T-cell (primary cell): Measurements from ENCODE around the gene BUB3. TPM values are rescaled to one million over a fixed set of nuclear protein-coding genes. Genes with fewer than 3 reads are reported as not detected.
A peak's percentile ranks its signal among the peaks of the same experiment; 100 is the strongest.

Experiments used
- ATAC-seq, 4 experiments: fragments of 200-7000 bp in 3 of 4; fragments of 150-1000 bp in 1 of 4; cut with Tn5 transposase; replicated peaks in 1 of 4; 1 replicate in 3 of 4; 2 replicates in 1 of 4; pipeline ENCODE4 v1.10.0; 2021; ENCODE audit warnings: moderate library complexity in 3 of 4, mild to moderate bottlenecking in 2 of 4, moderate number of reproducible peaks in 1 of 4
- CTCF ChIA-PET, 2 donors: fragments of 300-600 bp; sonication (Branson Sonifier 250); formaldehyde crosslinking; loops; one replicate each; lab custom pipeline; 2022; ENCODE audit warnings: antibody characterized with exemption in 2 of 2; lab: Charles Lee
- POLR2A ChIA-PET, 2 donors: fragments of 300-600 bp; sonication (Branson Sonifier 250); formaldehyde crosslinking; loops; one replicate each; lab custom pipeline; 2022; ENCODE audit warnings: antibody characterized with exemption in 2 of 2; lab: Charles Lee
- DNase-seq, 35 experiments: peaks; one replicate each; pipeline versions ENCODE4 v3.0.0 to v3.0.0-alpha.2; 2013 to 2023
- H3K27ac ChIP-seq: one replicate; pipeline ENCODE4 v1.5.1; 2013; ENCODE audit warnings: low read length
- H3K27me3 ChIP-seq, 2 experiments: replicated peaks in 1 of 2; 1 replicate in 1 of 2; 2 replicates in 1 of 2; pipeline versions ENCODE4 v1.6.1 to v1.7.0; 2013; ENCODE audit warnings: low read length in 1 of 2, mixed read lengths in 1 of 2; ENCODE audit not compliant: control insufficient read depth in 2 of 2, insufficient read depth in 2 of 2; ENCODE audit errors: extremely low read depth in 1 of 2
- H3K36me3 ChIP-seq, 2 donors: 1 replicate in 1 of 2; 2 replicates in 1 of 2; pipeline versions ENCODE4 v1.6.1 to v1.7.0; 2013; ENCODE audit warnings: low read length in 1 of 2; ENCODE audit not compliant: control insufficient read depth in 2 of 2, insufficient read depth in 1 of 2; ENCODE audit errors: extremely low read depth in 1 of 2
- H3K4me1 ChIP-seq, 2 experiments: 1 replicate in 1 of 2; 2 replicates in 1 of 2; pipeline versions ENCODE4 v1.6.1 to v1.7.0; 2013; ENCODE audit warnings: low read length in 2 of 2, mixed read lengths in 1 of 2; ENCODE audit not compliant: insufficient read depth in 2 of 2, control insufficient read depth in 1 of 2; ENCODE audit errors: extremely low read depth in 1 of 2
- H3K4me3 ChIP-seq, 2 donors: 1 replicate in 1 of 2; 2 replicates in 1 of 2; pipeline versions ENCODE4 v1.5.1 to v1.7.0; 2013; ENCODE audit warnings: mild to moderate bottlenecking in 2 of 2, low read length in 1 of 2, moderate library complexity in 1 of 2; ENCODE audit not compliant: control insufficient read depth in 1 of 2; ENCODE audit errors: extremely low read depth in 1 of 2
- H3K9me3 ChIP-seq: 2 replicates; pipeline ENCODE4 v1.7.0; 2013
- H3K27ac Mint-ChIP-seq, 2 donors: one replicate each; pipeline ENCODE4 v1.8.0; 2020 to 2021; ENCODE audit warnings: mild to moderate bottlenecking in 2 of 2, mixed read lengths in 2 of 2
- H3K27me3 Mint-ChIP-seq, 2 donors: one replicate each; pipeline ENCODE4 v1.8.0; 2021 to 2022; ENCODE audit warnings: mixed read lengths in 2 of 2
- H3K36me3 Mint-ChIP-seq: one replicate; pipeline ENCODE4 v1.8.0; 2021; ENCODE audit warnings: mixed read lengths
- H3K4me1 Mint-ChIP-seq, 3 donors: one replicate each; pipeline ENCODE4 v1.8.0; 2020 to 2022; ENCODE audit warnings: mixed read lengths in 3 of 3, mild to moderate bottlenecking in 1 of 3
- H3K4me3 Mint-ChIP-seq, 3 donors: one replicate each; pipeline ENCODE4 v1.8.0; 2020 to 2022; ENCODE audit warnings: mild to moderate bottlenecking in 3 of 3, mixed read lengths in 3 of 3, moderate library complexity in 3 of 3
- H3K9me3 Mint-ChIP-seq, 3 donors: one replicate each; pipeline ENCODE4 v1.8.0; 2020 to 2022; ENCODE audit warnings: mixed read lengths in 3 of 3
- WGBS: methylation state at CpG from one replicate; pipeline ENCODE4 v1.1.5; 2013; ENCODE audit warnings: missing lambda C conversion rate; ENCODE audit not compliant: insufficient coverage; 5-methylcytosine and 5-hydroxymethylcytosine counted together
- total RNA-seq, 35 experiments: library from RNA in 6 of 35; stranded (reverse) in 6 of 35; fragments of 120-200 nt in 1 of 35; gene quantifications; one replicate each; pipeline versions ENCODE4 v1.2.1 to v1.2.4 and lab custom pipeline; 2013 to 2026

The BUB3 gene
- total RNA-seq, 5 donors from 2014 or later (not counting 1 experiment from before 2014, with no cell fraction given) = 116 to 139 (median 127) TPM

GRCh38 chr10:123143825-123144168, 10.4 kb upstream of the BUB3 start:
- Mint-ChIP-seq H3K27ac (peak overlapping the region in 1 of 2 donors; percentile 51), H3K9me3 (no peaks in the 10 kb centered on the region)
- CTCF ChIA-PET = interaction anchor here (0.6 kb wide), 2 partner anchors 112 to 235 kb away, joined by 3 to 6 read pairs; no protein-coding TSS in a partner anchor

GRCh38 chr10:123144697-123145541, 9.3 kb upstream of the BUB3 start:
- WGBS = 6% methylated on average over 16 of the region's 29 CpGs
- Histone ChIP-seq H3K27ac (no peak overlapping the region), H3K4me3 (peak overlapping the region in 1 of 2 donors; percentile 19), H3K27me3 (peaks cover 25 to 97% of the 10 kb centered on the region in 2 experiments), H3K9me3 (no peaks in the 10 kb centered on the region), H3K4me1 (peaks cover 10 to 81% of the 10 kb centered on the region in 2 experiments), H3K36me3 (no peaks in the 10 kb centered on the region)
- H3K4me3 Mint-ChIP-seq = peak overlapping the region in 2 of 3 donors; percentile 38 to 46
- peaks cover 68 to 71% (median 68%) of the 10 kb centered on the region in 3 donors for H3K4me1 Mint-ChIP-seq
- ATAC-seq = no peak
- H3K36me3 Mint-ChIP-seq = no peaks in the 10 kb centered on the region
- ChIA-PET POLR2A (no interaction called here), CTCF (no interaction called here)
- DNase-seq = peak in 2 of 35 experiments; percentile 8 to 31
- no peaks in the 10 kb centered on the region for H3K9me3 Mint-ChIP-seq
- peak overlapping the region in 1 of 2 donors; percentile 44 for H3K27ac Mint-ChIP-seq
- H3K27me3 Mint-ChIP-seq = peaks cover 67 to 83% of the 10 kb centered on the region in 2 donors

More at GRCh38 chr10:123143825-123144168, 10.4 kb upstream of the BUB3 start:
- H3K27me3 ChIP-seq = peaks cover 33 to 95% of the 10 kb centered on the region in 2 experiments
- H3K4me1 ChIP-seq = peaks cover 12 to 76% of the 10 kb centered on the region in 2 experiments
- ATAC-seq (no peak), DNase-seq (no peak)
- peaks cover 74 to 84% of the 10 kb centered on the region in 2 donors for H3K27me3 Mint-ChIP-seq
- H3K4me3 ChIP-seq = no peak overlapping the region
- H3K4me1 Mint-ChIP-seq = peaks cover 70 to 73% (median 73%) of the 10 kb centered on the region in 3 donors
- POLR2A ChIA-PET = no interaction called here
- no peaks in the 10 kb centered on the region for H3K36me3 ChIP-seq
- no peaks in the 10 kb centered on the region for H3K36me3 Mint-ChIP-seq
- 16% methylated on average over 9 of the region's 10 CpGs for WGBS
- no peaks in the 10 kb centered on the region for H3K9me3 ChIP-seq
- no peak overlapping the region for H3K27ac ChIP-seq
- H3K4me3 Mint-ChIP-seq = peak overlapping the region in 2 of 3 donors; percentile 13 to 46

- ChIA-PET CTCF (interaction anchor here in 1 of 2 donors (0.6 kb wide), 1 partner anchor 12 kb away, joined by 3 read pairs; no protein-coding TSS in a partner anchor), POLR2A (interaction anchor here in 1 of 2 donors (0.7 kb wide), 1 partner anchor 1812 kb away, joined by 6 read pairs; no protein-coding TSS in a partner anchor)
- no peaks in the 10 kb centered on the region for H3K36me3 Mint-ChIP-seq
- Histone ChIP-seq H3K36me3 (no peaks in the 10 kb centered on the region), H3K9me3 (no peaks in the 10 kb centered on the region), H3K4me1 (peaks cover 15 to 83% of the 10 kb centered on the region in 2 experiments), H3K4me3 (peak overlapping the region in 1 of 2 donors; percentile 19), H3K27ac (no peak overlapping the region), H3K27me3 (peaks cover 27 to 98% of the 10 kb centered on the region in 2 experiments)
- no peak for ATAC-seq
- H3K27me3 Mint-ChIP-seq = peaks cover 64 to 82% of the 10 kb centered on the region in 2 donors
- 10% methylated on average over 7 of the region's 14 CpGs for WGBS
- H3K9me3 Mint-ChIP-seq = no peaks in the 10 kb centered on the region
- H3K4me3 Mint-ChIP-seq = peak overlapping the region in 2 of 3 donors; percentile 14 to 46
- DNase-seq = no peak
- peaks cover 61 to 71% (median 67%) of the 10 kb centered on the region in 3 donors for H3K4me1 Mint-ChIP-seq
- H3K27ac Mint-ChIP-seq = no peak overlapping the region
These were observed 8.6 kb upstream of the BUB3 start for GRCh38 chr10:123145542-123146012.

- ChIA-PET CTCF (interaction anchor here (0.6 to 1.3 kb wide), 2 partner anchors 11 to 13 kb away, joined by 3 to 4 read pairs; no protein-coding TSS in a partner anchor), POLR2A (interaction anchor here in 1 of 2 donors (0.7 kb wide), 1 partner anchor 1812 kb away, joined by 6 read pairs; no protein-coding TSS in a partner anchor)
- Histone ChIP-seq H3K4me1 (peaks cover 22 to 89% of the 10 kb centered on the region in 2 experiments), H3K27ac (no peak overlapping the region), H3K27me3 (peaks cover 22 to 100% of the 10 kb centered on the region in 2 experiments), H3K4me3 (peak overlapping the region in 1 of 2 donors; percentile 25), H3K36me3 (no peaks in the 10 kb centered on the region), H3K9me3 (no peaks in the 10 kb centered on the region)
- peak overlapping the region in 2 of 3 donors; percentile 37 to 77 for H3K4me3 Mint-ChIP-seq
- H3K9me3 Mint-ChIP-seq = no peaks in the 10 kb centered on the region
- H3K36me3 Mint-ChIP-seq = no peaks in the 10 kb centered on the region
- no peak overlapping the region for H3K27ac Mint-ChIP-seq
- DNase-seq = peak in 2 of 35 experiments; percentile 9 to 15
- ATAC-seq = no peak
- H3K4me1 Mint-ChIP-seq = peaks cover 59 to 74% (median 70%) of the 10 kb centered on the region in 3 donors
- WGBS = 7% methylated on average over 50 of the region's 59 CpGs
- H3K27me3 Mint-ChIP-seq = peaks cover 58 to 81% of the 10 kb centered on the region in 2 donors
These were observed 7.9 kb upstream of the BUB3 start for GRCh38 chr10:123146013-123146893.

GRCh38 chr10:123146894-123147634, 7.1 kb upstream of the BUB3 start:
- Histone ChIP-seq H3K9me3 (no peaks in the 10 kb centered on the region), H3K36me3 (no peaks in the 10 kb centered on the region), H3K4me1 (peaks cover 22 to 90% of the 10 kb centered on the region in 2 experiments), H3K27ac (no peak overlapping the region), H3K27me3 (peaks cover 18 to 96% of the 10 kb centered on the region in 2 experiments), H3K4me3 (no peak overlapping the region)
- peaks cover 50 to 79% of the 10 kb centered on the region in 2 donors for H3K27me3 Mint-ChIP-seq
- H3K4me1 Mint-ChIP-seq = peaks cover 52 to 74% (median 71%) of the 10 kb centered on the region in 3 donors
- peak overlapping the region; percentile 37 to 77 (median 51) for H3K4me3 Mint-ChIP-seq
- no peaks in the 10 kb centered on the region for H3K9me3 Mint-ChIP-seq
- no peaks in the 10 kb centered on the region for H3K36me3 Mint-ChIP-seq
- CTCF ChIA-PET = interaction anchor here in 1 of 2 donors (1.3 kb wide), 1 partner anchor 13 kb away, joined by 4 read pairs; no protein-coding TSS in a partner anchor
- H3K27ac Mint-ChIP-seq = peak overlapping the region in 1 of 2 donors; percentile 69
- WGBS = 33% methylated on average over 6 of the region's 24 CpGs
- POLR2A ChIA-PET = no interaction called here
- DNase-seq = no peak
- no peak for ATAC-seq
